Measurements from ENCODE around the gene LENEP. TPM values are rescaled to one million over a fixed set of nuclear protein-coding genes. Genes with fewer than 3 reads are reported as not detected.

Gene LENEP
- total RNA-seq, 1 donor from 2014 or later = 1.9 TPM

- Mint-ChIP-seq H3K27ac (ENCODE audit: unreplicated experiment) (no peak overlapping the region), H3K9me3 (no peaks in the 10 kb centered on the region), H3K4me3 (no peak overlapping the region), H3K4me1 (no peaks in the 10 kb centered on the region), H3K36me3 (ENCODE audit: low read depth) (no peaks in the 10 kb centered on the region), H3K27me3 (ENCODE audit: low read depth) (no peaks in the 10 kb centered on the region)
- no peak for DNase-seq (ENCODE audit: low read depth, low spot score)
- TF ChIP-seq, protein P1, sequence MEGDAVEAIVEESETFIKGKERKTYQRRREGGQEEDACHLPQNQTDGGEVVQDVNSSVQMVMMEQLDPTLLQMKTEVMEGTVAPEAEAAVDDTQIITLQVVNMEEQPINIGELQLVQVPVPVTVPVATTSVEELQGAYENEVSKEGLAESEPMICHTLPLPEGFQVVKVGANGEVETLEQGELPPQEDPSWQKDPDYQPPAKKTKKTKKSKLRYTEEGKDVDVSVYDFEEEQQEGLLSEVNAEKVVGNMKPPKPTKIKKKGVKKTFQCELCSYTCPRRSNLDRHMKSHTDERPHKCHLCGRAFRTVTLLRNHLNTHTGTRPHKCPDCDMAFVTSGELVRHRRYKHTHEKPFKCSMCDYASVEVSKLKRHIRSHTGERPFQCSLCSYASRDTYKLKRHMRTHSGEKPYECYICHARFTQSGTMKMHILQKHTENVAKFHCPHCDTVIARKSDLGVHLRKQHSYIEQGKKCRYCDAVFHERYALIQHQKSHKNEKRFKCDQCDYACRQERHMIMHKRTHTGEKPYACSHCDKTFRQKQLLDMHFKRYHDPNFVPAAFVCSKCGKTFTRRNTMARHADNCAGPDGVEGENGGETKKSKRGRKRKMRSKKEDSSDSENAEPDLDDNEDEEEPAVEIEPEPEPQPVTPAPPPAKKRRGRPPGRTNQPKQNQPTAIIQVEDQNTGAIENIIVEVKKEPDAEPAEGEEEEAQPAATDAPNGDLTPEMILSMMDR (conservative IDR thresholded peaks at IDR 0.05) = no peak
Observed at GRCh38 chr1:155026154-155026553, 32.8 kb downstream of the LENEP start.

- TF ChIP-seq, protein P1 (conservative IDR thresholded peaks at IDR 0.05) = no peak
- no peaks in the 10 kb centered on the region for H3K27me3 Mint-ChIP-seq (ENCODE audit: low read depth)
- H3K4me3 Mint-ChIP-seq = no peak overlapping the region
- no peaks in the 10 kb centered on the region for H3K4me1 Mint-ChIP-seq
- no peak overlapping the region for H3K27ac Mint-ChIP-seq (ENCODE audit: unreplicated experiment)
- no peak for DNase-seq (ENCODE audit: low read depth, low spot score)
- no peaks in the 10 kb centered on the region for H3K9me3 Mint-ChIP-seq
- no peaks in the 10 kb centered on the region for H3K36me3 Mint-ChIP-seq (ENCODE audit: low read depth)
Observed at GRCh38 chr1:155026588-155026987, 33.2 kb downstream of the LENEP start.

DNA sequence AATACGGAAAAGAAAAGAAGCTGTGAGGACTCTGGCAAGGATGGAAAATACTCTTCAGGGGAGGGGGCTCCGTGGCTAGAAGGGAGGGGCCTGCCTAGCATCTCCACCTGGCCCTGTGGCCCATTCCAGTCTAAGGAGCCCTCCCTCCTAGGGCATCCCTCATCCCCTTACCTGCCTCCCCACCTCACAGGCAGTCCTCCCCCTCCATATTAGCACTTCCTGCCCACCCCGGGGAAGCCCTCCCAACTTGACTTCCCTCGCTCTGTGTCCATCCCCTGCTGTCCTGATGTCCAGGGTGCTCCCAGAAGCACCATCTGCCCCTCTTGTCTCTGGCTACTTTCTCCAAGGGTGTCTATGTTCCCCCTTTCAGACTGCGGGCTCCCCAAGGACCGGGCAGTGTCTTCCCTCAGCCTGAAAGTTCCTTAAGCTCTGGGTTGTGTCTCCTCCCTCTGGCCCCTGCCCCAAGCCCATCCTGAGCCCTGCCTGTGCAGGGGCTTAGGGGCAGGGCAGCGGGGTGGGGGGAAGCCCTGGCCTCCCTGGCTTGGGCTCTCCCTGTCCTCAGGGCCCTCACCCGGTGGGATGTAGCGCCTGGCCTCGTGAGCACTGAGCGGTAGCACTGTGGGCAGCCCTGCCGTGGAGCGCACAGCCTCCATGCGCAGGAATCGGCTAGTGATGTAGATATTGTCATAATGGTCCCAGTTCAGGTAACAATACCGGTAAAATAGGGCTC, 36.3 kb downstream of the LENEP start:
- Mint-ChIP-seq H3K36me3 (ENCODE audit: low read depth) (no peaks in the 10 kb centered on the region), H3K27me3 (ENCODE audit: low read depth) (no peaks in the 10 kb centered on the region), H3K4me3 (no peak overlapping the region), H3K9me3 (no peaks in the 10 kb centered on the region), H3K27ac (ENCODE audit: unreplicated experiment) (no peak overlapping the region), H3K4me1 (no peaks in the 10 kb centered on the region)
- TF ChIP-seq, protein P1 (conservative IDR thresholded peaks at IDR 0.05) = no peak
- DNase-seq (ENCODE audit: low read depth, low spot score) = no peak

DNA sequence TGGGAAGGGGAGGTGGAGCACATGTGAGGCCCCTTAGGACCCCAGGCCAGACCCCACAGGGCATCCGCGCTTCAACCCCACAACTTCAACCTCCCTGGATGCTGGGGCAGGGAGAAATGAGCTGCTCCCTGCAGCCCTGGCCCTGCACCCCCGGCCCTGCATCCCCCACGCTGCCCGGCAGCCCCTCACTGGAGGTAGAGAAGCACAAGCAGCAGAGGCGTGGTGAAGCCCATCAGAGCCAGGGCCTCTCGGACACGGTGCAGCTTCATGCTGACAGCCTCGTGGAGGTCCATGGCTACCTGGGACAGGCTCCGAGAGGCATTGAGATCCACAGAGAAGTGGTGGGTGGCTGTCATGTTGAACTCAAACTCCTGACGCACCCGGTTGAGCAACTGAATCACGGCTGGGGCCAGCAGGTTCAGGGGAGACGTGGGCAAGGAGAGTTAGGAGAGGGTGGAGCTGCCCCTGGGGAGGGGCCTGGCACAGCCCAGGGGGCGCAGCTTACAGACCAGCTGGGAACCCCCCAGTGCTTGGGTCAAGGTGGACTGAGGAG, 36.9 kb downstream of the LENEP start:
- Mint-ChIP-seq H3K9me3 (no peaks in the 10 kb centered on the region), H3K4me3 (no peak overlapping the region), H3K27me3 (ENCODE audit: low read depth) (no peaks in the 10 kb centered on the region), H3K36me3 (ENCODE audit: low read depth) (no peaks in the 10 kb centered on the region), H3K27ac (ENCODE audit: unreplicated experiment) (no peak overlapping the region), H3K4me1 (no peaks in the 10 kb centered on the region)
- no peak for DNase-seq (ENCODE audit: low read depth, low spot score)
- TF ChIP-seq, protein P1 (conservative IDR thresholded peaks at IDR 0.05) = no peak

- H3K4me1 Mint-ChIP-seq = no peaks in the 10 kb centered on the region
- no peaks in the 10 kb centered on the region for H3K27me3 Mint-ChIP-seq (ENCODE audit: low read depth)
Observed at GRCh38 chr1:155030899-155031298, 37.5 kb downstream of the LENEP start.

More at GRCh38 chr1:155030899-155031298, 37.5 kb downstream of the LENEP start:
- Mint-ChIP-seq H3K4me3 (no peak overlapping the region), H3K9me3 (no peaks in the 10 kb centered on the region), H3K36me3 (ENCODE audit: low read depth) (no peaks in the 10 kb centered on the region), H3K27ac (ENCODE audit: unreplicated experiment) (no peak overlapping the region)
- no peak for DNase-seq (ENCODE audit: low read depth, low spot score)
- TF ChIP-seq, protein P1 (conservative IDR thresholded peaks at IDR 0.05) = no peak
